Stimulated activated CD4-positive, alpha-beta T cell treated with anti-CD3 and anti-CD28 coated beads, Interleukin-1b, Interleukin-23, amount 100 ng/mL, for 48 hours (primary cell): ENCODE results near the gene RASA3.

Experiments used
- DNase-seq: peaks from one replicate; pipeline ENCODE4 v3.0.0-alpha.2; 2020

The RASA3 gene

DNA sequence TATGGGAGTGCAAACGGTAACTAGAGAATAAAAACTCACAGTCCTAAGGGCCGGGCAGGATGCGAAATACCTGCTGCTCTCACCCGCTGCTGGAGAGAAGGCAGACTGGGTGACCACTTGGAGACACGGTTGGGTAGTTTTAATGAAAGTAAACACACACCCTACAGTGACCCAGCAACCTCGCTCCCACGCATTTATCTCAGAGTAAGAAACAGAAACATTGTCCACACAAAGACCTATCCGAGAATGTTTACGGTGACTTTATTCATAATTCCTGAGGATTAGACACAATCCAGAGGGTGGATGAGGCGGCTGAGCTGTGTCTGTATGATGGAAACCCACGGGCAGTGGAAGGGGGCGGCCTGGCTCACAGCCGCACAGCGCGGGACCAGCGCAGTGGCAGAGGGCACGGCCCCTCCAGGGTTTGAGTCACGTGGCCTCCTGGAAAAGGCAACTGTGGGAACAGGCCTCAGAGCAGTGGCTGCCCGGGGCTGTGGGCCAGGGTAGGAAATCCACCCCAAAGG is 85.0 kb downstream of the RASA3 start:
- no peak for DNase-seq

- no peak for DNase-seq
These were observed 85.9 kb downstream of the RASA3 start for GRCh38 chr13:114046431-114046975.

- DNase-seq, result no peak
These were observed 87.2 kb downstream of the RASA3 start for GRCh38 chr13:114045113-114045735.

DNA sequence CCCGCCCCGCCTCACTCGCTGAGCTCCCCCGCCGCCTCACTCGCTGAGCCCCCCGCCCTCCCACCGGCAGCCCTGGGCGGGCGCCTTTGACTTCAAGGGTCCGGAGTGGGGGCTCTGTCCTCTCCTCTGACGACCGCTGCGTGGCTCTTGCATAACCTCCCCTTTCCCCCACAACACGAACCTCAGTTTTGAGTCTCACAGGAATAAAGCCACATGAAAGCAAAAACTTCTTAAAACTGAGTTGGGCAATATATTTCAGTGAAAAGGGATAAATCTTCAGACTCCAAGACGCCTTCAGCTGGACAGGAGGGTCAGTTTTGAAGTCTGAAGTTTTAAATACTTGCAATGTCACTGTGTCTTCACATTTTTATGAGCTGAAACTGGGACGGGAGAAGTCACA is 87.9 kb downstream of the RASA3 start:
- no peak for DNase-seq

DNA sequence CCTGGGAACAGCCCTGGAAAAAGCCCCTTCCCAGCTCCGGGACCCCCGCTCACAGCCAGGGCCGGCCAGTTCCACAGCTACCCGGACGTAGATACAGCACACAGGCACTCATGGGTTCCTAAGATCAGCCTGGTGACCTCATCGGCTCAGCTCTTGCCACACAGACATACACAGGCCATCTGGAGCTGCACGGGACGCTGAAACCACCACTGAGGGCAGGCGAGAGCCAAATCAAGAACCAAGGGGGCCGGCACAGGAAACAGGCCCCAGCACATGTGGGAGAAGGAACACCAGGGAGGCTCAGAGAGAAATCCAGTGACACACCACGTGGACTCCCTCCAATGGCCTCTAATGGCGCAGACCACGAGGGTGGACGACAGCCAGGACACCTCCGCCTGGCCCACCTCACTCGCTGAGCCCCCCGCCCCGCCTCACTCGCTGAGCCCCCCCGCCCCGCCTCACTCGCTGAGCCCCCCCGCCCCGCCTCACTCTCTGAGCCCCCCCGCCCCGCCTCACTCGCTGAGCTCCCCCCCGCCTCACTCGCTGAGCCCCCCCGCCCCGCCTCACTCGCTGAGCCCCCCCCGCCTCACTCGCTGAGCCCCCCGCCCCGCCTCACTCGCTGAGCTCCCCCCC is 88.9 kb downstream of the RASA3 start:
- DNase-seq, result no peak

DNA sequence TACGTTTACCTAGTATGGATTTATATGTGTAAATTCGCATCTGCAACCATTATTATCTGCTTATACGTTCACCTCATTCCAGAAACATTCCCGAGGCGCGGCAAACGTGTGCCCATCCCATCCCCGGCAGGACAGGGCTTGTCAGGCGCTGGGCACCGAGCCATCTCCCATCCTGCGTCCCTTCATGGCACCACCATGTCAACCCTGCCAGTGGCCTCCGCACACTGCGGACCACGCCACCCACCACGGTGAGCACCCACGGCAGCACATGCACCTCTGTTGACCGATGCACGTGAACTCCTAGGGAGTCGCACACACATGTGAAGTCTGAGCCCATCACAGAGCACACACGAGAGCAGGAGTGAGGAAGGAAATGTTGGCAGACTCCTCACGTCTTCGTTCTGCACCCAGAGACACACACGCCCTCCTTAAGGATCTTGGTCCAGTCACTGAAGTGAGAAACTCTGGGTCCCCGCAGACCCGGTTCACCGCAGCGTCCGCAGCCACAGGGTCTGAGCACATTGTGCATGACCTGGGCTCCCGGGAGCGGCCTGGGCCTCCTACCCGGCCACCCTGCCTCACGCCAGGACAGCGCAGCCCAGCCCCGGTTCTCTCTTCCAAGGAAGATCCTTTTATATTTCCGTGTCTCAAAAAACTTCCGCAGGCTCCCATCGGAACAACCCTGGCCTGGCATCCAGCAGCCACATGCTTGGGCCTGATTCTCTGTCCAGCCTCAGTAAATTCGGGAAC is 90.2 kb downstream of the RASA3 start:
- no peak for DNase-seq

DNA sequence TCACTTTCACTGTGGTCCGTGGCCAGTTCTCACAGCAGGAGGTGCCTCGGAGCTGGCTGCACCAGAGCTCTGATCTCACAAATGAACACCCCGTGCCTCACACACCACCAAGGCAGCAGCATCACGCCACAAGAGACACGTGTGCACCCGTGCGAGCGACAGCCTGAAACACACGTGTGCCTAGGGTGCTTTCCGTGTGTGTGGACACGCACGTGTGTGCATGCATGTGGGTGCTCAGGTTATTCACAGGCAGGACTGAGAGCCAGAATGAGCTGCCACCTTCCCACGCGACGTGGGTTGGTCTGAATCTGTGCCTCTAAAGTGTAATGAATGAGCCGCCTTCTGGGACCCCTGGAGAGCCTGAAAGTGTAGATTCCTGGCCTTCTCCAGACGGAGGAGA is 90.9 kb downstream of the RASA3 start:
- no peak for DNase-seq

- DNase-seq, result no peak
These were observed 92.8 kb downstream of the RASA3 start for GRCh38 chr13:114039471-114040141.

GRCh38 chr13:114038900-114039299 is 93.5 kb downstream of the RASA3 start:
- no peak for DNase-seq

DNA sequence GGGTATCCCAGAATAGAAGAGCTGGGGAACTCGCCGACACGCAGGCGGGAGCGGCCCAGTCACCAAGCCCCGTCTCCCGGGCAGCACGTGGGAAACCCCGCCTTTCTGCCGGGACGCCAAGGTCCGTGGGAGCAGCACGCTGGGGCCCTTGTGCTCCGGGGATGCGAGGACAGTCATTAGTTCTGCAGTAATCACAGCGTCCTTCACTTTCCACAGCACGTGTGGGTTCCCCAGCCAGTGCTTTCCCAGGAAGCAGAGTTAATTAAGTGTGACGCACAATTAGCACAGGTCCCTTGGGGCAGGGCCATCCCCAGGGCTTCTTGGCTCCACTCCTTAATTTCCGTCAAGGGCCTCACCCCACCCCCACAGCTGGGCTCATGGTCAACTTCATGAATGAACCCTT is 94.2 kb downstream of the RASA3 start:
- no peak for DNase-seq

GRCh38 chr13:114037674-114038073 is 94.7 kb downstream of the RASA3 start:
- DNase-seq, result no peak

GRCh38 chr13:114035583-114036531 is 96.6 kb downstream of the RASA3 start:
- no peak for DNase-seq

DNA sequence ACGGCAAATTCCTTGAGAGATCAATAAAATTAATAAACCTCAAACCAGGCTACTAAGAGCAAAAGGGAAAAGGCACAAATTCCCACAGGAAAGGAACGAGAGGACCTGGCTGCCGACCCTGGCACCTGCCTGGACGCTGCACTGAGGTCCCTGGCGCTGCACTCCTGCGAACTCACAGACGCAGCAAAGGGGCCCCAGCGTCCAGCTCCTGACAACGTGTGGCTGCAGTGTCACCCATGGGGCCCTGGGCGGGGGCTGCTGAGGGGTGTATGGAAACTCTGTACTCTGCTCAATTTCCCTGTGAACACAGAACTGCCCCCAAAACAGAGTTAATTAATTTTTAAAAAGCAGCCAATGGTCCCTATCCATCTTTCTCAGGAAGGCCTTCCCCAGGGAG is 97.2 kb downstream of the RASA3 start:
- DNase-seq, result no peak

DNA sequence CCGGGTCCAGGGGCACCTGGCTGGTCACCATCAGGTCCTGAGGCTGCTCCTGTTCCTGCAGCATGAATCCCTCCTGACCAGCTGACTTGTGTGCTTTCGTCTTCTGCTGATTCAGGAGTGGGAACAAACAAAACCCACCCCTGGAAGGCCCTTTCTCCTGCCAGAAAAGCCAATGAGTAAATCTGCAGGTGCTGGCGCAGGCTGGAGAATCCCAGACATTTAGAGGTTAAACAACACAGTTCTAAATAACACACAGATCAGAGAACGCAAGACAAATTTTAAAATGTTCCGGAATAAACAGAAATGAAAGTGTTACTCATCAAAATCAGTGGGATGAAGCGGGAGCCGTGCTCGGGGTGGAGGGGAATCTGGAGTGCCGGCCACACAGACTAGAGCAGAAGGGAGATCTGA is 97.9 kb downstream of the RASA3 start:
- DNase-seq, result no peak

DNA sequence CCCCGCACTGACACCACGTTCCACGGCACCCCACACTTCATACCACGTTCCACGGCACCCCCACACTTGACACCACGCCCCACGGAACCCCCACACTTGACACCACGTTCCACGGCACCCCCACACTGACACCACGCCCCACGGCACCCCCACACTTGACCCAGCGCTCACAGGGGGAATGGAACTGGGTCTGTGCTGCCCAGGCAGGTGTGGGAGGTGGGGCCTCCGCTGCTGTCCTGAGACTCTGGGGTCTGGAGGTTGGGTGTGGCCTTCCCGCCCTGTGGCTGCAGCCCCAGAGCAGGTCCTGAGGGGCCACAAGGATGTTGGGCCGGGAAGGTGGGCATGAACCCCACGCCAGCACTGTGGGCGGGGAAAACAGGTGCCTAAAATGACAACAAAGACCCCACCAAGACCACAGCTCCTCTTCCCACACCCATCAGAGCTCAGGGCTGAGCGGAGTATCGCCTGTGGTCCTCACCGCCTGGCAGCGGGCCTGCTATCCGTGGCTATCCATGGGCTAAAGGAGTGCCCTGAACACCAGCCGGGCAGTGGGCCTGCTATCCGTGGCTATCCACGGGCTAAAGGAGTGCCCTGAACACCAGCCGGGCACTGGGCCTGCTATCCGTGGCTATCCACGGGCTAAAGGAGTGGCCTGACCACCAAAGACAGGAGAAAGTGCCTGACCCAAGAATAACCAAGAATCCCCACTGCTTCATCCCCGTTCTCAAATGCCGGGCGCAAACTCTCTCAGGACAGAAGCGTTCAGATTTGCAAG is 98.7 kb downstream of the RASA3 start:
- DNase-seq, result no peak

- no peak for DNase-seq
These were observed 100.2 kb downstream of the RASA3 start for GRCh38 chr13:114032126-114032799.

- DNase-seq, result no peak
These were observed 100.8 kb downstream of the RASA3 start for GRCh38 chr13:114031631-114032030.

- DNase-seq, result no peak
These were observed 101.5 kb downstream of the RASA3 start for GRCh38 chr13:114030666-114031610.

- no peak for DNase-seq
These were observed 102.4 kb downstream of the RASA3 start for GRCh38 chr13:114029866-114030625.
